Lung microvascular endothelial cell (primary cell): ENCODE measurements around the gene GPATCH1. TPM values are rescaled to one million over a fixed set of nuclear protein-coding genes. Genes with fewer than 3 reads are reported as not detected.
A peak's percentile ranks its signal among the peaks of the same experiment; 100 is the strongest.

Source experiments
- DNase-seq, 2 donors: peaks; one replicate each; pipeline versions ENCODE4 v3.0.0 to v3.0.0-alpha.2; 2010; ENCODE audit warnings: low read depth in 2 of 2
- total RNA-seq: library from RNA; depleted of rRNA; stranded (reverse); fragments of >200 nt; gene quantifications from 2 replicates; pipeline ENCODE4 v1.2.1, GENCODE V29; 2014

The GPATCH1 gene
- total RNA-seq, 1 donor from 2014 or later, result 4.2 TPM

DNA sequence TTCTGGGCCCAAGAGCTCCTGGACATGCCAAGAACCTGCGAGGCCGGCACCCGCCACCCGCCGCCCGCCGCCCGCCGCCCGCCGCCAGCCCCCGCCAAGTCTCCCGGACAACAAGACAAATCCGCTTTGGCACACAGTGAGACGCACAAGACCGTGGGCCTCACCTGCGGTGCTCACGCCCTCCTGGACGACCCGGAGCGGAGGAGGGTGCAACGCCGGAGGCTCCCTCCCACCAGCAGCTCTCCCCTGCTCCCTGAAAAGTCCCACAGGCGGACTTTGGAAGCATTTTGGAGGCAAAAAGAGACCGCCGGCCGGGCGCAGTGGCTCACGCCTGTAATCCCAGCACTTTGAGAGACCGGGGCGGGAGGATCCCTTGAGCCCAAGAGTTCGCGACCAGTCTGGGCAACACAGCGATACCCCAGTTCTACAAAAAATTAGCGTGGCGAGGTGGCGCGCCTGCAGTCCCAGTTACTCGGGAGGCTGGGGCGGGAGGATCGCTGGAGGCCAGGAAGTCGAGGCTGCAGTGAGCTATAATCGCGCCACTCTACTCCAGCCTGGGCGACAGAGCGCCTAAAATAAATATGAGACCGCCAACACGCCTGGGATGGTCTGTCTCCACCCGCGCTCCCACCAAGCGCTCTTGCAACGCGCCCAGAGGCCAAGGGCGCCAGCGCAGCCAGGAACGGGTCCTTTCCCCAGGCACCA, 17.1 kb upstream of the GPATCH1 start:
- DNase-seq, result peak in 1 of 2 donors; percentile 17

DNA sequence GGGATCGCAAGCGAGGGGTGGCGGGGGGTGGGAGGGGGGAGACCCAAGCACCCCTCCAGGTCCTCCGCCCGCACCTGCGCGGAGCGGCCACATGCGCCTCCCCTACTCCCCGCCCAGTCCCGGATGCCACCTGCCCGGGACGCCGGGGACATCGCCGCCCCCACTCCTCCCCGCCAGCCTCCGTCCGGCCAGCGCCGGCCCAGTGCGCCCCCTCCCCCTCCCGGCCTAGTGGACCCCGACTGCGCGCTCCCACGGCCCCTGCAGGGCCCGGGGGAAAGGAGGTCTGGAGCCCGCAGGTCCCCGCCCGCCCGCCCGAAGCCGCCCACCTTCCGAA, 16.6 kb upstream of the GPATCH1 start:
- DNase-seq, result no peak

DNA sequence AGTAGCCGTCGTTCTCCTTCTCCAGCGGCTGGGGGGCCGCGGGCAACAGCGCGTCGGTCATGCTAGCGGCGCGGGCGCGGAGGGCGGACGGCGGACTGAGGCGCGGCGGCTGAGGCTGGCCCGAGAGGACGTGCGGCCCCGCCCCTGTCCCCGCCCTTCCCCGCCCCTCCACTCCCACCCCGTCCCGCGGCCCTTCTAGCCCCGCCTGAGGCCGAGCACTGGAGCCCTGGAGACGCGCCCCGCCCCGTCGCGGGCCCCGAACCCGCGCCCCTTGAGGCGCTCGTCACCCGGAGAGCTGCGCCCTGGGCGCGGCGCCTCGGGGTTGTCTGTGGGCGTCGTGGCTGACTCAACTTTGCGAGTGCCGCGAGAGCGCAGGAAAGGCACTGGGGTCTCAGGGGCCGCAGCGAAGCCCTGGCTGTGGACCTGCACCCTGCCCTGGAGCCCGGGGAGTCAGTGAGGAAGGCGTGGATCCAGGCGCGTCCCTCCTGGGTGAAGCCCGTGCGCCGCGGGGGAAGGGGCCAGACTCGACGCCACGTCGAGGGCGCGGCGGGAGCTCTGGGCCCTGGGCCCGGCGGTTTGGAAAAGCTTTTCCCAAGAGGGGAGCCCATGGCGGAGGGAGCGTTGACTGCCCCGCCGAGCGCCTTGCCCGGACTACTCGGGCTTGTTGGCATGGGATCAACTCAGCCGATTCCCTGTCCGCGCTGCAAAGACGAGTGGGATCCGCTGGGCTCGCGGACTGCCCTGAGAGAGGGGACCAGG, 16.0 kb upstream of the GPATCH1 start, which contains the start of gene RHPN2:
TSS of gene RHPN2 (minus strand) at position 97 of the 759 bp plus-strand sequence. CDS start at position 61, 36 bp downstream.
- peak; percentile 47 to 72 for DNase-seq

DNA sequence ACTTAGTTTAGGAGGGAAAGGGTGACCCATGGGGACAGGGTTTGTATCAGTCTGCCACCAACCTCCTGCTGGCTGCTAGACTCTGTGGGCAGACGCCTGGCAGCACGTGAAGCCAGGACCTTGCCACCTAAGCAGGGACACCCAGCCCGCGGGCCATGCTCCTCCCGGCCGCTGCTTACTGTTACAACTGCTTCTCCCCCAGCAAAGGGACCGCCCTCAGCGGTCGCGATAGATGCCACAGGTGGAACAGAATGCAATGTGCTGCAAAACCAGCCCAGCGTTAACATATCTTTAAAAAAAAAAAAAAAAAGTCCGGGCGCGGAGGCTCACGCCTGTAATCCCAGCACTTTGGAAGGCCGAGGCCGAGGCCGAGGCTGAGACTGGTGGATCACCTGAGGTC, 14.4 kb upstream of the GPATCH1 start:
- no peak for DNase-seq

DNA sequence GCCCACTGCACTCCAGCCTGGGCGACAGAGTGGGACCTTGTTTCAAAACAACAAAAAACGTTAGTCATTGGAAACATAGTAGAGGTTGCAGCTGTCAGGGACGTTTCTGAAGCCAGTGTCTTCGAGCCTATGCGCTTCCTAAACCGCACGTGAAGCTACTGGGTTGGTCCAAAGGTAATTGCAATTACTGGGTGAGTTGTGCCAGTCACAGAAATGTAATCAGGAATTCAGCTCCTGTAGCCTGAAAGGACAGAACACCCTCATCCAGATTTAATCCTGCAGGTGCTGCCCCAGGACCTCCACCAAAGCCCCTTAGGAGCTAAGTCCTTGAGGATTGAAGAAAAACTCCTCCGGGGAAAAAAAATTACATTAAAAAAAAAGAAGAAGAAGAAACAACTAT, 13.9 kb upstream of the GPATCH1 start:
- no peak for DNase-seq

DNA sequence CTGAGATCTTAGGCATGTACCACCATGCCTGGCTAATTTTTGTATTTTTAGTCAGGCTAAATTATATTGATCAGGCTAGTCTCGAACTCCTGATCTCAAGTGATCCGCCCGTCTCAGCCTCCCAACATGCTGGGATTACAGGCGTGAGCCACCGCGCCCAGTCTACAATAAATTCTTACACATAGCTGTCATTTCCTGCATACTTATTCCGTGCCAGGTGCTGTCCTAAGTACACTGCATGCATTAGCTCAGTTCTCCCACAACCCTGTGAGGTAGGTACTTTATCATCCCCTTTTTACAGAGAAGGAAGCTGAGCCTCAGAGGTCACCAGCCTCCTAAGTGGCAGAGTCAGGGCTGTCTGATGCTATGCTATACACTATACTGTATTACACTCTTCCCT, 9.1 kb upstream of the GPATCH1 start:
- peak; percentile 21 to 31 for DNase-seq

DNA sequence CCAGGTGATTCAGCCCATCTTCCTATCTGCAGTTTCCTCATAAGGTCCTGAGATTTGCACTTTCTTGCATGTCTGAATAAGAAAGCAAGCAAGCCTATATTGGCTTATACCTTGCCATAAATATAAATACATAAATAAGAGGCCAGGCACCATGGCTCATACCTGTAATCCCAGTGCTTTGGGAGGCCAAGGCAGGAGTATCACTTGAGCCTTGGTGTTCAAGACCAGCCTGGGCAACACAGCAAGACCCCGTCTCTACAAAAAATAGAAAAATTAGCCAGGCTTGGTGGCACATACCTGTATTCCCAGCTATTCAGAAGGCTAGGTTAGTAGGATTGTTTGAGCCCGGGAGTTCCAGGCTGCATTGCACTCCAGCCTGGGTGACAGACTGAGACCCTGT, 5.5 kb upstream of the GPATCH1 start:
- no peak for DNase-seq

DNA sequence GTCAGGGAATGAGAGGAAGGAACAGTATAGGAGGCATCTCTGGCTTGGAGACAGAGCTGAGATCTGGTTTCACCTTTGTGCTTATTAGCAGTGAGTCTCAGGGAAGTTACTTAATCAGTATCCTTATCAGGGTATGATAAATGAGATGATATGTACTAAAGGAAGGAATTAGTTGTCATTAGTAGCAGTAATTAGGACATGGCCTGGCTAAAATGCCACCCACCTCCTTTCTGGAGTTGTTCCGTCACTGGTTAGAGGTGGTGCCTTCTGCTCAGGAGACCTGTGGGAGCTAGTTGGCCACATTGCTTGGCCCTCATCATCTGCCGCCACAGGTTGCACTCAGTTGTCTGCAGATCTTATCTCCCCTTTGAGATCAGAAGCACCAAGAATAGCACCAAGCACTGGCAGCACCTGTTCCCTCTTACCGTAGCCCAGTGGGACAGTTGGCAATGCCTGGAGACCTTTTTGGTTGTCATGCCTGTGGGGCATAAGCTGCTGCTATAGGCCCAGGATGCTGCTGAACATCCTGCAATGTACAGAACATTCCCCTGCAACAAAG, 4.7 kb downstream of the GPATCH1 start:
- no peak for DNase-seq

DNA sequence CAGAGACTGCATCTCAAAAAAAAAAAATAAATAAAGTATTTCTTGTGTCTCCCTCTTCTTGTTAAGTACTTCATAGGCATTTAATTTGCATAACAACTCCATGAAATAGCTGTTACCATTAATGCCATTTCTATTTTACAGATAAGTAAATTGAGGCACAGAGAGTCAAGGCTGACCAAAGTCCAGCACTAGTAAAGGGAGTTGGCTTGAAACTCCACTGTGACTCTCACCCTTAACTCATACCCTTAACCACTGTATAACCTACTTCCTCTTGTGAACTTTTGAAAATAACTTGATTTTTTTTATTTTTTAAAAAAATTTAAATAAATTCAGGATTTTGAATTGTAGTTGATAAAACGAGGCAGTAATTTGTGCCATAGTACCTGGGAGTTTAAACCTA, 6.0 kb downstream of the GPATCH1 start:
- no peak for DNase-seq

DNA sequence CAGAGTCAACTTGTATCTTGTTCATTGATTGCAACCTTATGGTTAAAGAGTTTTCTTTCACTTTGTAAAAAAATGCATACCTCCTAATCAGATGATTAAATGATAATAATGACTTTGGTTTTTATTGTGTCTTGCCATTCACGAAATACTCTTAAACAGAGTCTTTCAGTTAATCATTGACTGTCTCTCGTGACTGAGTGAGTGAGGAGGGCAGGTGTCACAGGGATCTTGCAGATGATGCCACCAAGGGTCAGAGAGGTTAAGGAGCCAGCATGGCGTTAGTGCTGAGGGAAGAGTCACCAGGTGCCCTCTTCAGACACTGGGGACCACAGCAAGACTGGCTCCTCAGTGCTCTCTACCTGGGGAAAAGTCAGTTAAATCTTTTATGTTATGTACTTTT, 8.0 kb downstream of the GPATCH1 start:
- DNase-seq, result no peak

DNA sequence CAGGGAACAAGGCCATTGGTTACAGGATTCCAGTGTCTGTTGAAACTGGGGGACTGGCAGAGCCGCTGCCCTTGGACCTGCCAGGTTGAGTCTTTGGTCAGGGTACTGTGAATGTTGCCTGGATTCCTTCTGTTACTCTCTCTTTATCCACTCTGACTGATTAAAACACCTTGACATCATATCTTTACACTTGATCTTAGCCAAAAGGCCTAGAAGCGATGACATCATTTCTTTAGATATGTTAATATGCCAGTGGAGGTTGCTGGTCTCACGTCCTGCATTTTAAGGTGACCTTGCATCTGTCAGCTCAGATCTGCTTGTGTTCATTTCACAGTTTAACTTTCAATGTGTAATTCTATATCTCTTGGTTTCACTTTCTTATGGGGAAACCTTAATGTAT, 9.2 kb downstream of the GPATCH1 start:
- DNase-seq, result no peak

DNA sequence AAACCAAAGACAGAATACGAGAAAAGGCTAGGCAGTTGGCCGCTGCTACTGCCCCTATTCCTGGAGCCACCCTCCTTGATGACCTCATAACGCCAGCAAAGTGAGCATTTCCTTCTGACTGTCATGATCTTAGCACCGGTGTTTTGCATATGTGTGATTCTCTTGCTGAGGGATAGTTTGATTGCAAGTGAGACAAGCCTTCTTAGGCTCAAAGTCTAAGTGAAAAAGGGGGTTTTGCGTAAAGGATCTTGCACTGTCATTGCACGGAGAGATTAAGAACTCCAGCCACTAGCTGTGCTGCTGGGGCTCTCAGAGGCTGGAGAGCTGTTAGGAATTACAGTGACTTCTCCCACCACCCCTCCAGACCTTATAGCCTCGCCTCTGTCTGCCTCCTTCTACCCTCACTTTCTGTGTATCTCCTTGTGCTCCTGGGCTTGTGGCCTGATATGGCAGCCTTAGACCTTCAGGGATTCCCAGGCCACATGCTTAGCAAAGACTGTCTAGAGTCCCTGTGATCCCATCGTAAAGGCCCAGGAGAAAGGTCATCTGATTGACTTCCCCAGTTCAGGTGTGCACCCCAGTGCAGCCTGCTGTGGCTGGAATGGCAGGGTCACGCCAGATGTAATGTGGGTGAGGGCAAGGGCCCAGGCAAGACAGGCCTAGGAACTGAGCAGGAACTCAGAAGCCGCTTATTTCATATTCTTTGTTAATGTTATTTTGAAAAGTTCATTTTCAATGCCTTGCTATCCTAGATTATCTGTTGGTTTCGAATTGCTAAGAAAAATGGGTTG, 12.6 kb downstream of the GPATCH1 start:
- no peak for DNase-seq

DNA sequence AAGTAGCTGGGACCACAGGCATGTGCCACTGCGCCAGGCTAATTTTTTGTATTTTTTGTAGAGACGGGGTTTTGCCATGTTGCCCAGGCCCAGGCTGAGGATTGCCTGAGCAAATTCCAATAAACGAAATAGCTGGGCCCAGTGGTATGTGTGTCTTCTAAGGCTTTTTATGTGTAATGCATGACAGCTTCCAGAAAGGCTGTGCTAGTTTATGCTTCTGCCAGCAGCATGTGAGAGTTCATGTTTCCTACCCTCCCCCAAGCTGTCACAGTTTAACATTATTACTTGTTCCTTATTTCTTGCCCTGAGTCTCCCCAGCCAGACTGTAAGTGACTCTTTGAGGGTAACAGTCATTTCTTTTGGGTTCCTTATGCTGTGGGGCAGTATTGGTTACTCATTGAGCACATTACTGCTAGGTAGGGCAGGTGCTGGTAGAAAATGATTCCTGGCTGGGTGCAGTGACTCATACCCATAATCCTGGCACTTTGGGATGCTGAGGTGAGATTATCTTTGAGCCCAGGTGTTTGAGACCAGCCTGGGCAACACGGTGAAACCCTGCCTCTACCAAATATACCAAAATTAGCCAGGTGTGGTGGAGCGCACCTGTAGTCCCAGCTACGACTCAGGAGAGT, 13.6 kb downstream of the GPATCH1 start:
- no peak for DNase-seq

DNA sequence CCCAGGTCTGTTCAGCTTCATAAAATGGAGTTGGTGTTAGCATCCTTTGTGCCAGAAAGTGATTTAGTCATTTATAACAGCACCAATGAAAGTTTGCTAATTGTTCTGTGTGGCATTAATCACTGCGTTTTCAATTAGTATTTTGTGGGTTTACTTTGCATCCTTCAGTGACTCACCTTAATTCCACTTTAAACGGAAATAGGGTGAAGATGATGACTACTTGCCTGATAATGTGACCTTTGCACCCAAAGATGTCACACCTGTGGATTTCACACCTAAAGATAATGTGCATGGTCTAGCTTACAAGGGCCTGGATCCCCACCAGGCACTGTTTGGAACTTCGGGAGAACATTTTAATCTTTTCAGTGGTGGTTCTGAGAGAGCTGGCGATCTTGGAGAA, 15.0 kb downstream of the GPATCH1 start:
- DNase-seq, result no peak

DNA sequence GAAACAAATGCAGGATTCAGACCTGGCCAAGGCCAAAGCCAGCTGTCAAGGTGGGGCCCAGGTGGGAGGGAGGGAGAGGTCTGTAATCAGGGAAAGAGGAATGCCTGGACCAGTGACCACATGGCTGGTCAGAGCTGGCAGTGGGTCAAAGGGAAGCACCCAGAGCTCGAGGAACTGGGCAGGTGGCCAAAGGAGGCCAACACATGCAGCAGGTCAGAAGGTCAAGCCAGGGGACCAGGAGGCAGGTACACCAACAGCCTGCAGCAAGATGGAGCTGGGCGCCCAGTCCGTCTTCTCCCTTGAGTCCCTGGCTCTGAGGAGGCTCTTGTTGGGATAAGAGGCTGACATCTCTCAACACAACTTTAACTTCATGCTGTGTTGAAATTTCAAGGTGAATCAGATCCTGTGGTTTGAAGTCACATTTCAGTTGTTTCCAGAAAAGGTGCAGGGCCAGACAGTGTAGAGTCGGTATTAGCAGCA, 17.1 kb downstream of the GPATCH1 start:
- no peak for DNase-seq

DNA sequence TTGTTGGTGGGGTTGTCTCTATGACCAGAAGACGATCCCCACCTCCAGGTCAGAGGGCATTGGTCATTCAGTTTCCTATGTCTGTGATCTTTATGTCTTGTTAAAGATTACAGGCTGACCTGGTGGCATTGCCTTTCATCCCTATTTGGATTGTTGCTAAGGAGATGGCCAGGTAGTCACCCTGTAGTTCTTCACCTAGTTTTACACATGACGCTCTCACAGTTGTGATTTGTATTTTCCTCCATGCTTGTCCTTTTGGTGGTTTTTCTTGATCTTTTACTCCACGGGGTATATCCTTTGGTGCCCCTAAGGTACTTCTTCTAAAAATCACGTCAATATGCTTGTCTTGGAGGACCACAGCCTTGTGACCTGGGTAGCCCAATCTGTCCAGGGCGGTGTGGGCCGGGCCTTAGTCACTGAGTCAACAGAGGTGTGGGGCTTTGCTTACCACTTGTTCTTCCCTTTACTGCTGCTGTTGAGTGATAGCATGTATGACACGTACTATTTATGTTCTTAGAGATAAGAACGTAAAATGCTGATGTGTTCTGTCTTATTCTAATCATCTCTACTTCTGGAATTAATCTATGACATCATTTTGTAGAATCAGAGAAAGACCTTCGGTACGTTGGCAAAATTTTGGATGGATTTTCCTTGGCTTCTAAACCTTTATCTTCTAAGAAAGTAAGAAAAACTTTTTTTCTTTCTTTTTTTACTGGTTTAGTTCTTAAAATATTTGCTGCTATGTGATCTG, 20.1 kb downstream of the GPATCH1 start:
- DNase-seq, result no peak

DNA sequence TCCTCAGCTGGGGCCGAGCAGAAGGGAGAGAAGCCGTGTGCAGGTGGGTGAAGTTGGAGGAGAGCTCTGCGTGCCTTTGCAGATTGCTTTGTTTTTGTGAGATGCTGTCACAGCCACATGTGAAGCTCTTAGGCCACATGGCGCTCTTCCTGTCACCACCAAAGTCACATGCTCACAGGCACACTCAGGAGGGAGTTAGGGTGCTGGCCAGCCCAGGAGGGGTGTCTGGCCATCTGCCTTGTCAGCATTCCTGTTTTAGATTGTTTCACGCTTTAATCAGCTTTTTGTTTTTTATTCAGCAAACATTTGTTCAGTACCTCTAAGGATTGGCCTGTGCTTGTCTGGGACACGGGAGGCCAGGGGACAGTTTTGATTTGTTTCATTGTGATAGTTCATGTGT, 21.9 kb downstream of the GPATCH1 start:
- DNase-seq, result no peak

DNA sequence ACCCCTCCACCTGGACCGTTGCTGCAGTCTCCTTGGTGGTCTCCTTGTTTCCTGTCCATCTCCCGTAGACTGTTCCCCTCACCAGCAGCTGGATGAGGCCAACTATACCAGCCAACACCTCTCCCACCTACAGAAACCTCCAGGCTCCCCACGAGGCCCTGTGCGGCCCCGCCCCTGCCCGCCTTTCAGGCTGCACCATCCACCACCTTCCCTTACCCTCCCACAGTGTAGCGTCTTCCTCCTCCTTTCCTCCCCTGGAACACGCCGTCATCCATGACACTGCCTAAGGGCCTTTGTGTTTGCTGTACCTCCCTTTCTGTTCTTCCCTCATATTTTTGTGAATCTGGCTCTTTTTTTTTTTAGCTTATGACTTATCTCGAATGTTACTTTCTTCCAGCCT, 27.2 kb downstream of the GPATCH1 start:
- DNase-seq, result no peak

DNA sequence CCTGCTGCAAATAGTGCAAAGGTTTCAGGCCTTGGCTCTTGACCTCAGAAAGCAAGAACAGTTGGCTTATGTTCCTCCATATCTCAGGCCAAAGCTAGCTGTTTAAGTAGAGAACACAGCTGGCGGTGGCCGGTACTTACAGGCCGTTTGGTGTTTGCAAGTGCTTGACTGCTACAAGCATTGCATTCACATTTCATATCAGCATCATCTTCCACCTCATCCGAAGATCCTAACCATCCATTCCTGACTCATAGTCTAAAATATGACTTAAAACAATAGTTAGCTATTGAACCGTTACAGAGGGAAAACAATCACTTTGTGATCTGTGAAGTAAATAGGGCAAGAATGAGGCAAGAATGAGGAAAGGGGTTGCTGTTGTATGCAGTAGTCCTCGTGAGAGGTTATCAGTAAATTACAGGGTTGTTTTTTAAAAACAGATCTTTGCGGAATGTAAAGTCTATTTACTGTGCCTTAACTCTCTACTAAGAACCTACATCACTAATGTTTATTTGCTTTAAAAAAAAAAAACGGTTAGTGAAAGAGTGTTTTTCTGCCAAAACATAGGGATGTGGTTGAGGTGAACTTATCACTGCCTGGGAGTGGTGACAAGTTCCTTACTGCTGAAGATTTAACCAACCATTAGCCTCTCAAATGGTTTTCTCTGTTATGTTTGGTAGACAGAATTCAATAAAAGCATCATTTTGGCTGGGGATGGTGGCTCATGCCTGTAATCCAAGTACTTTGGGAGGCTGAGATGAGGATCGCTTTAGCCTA, 29.3 kb downstream of the GPATCH1 start:
- peak in 1 of 2 donors; percentile 17 for DNase-seq

DNA sequence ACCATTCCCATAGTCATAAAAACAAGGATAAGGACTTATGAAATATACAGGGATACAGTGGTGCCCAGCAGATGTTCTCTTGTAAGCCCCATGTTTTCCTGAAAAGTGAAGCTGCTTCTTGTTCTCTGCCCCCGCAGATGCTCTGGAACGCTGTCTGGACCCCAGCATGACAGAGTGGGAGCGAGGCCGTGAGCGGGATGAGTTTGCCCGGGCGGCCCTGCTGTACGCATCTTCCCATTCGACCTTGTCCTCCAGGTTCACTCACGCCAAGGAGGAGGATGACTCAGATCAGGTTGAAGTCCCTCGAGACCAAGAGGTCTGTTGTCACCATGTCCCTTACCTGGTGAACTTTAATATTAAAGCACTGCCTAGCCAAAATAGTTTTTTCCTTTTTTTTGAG, 30.6 kb downstream of the GPATCH1 start:
- DNase-seq, result no peak
